Tibial nerve (tissue), 3 donors: Measurements from ENCODE around the gene PTPRD.
"Not testable (repeated sequence)": the region's sequence is repeated elsewhere in the genome, so short reads cannot be mapped to it uniquely, and the experiment has no call there.

Experiments used
- CTCF ChIP-seq, 5 experiments: fragments of 200-600 bp in 3 of 5; fragments of 450-650 bp in 2 of 5; sonication (generic) in 3 of 5; IDR thresholded peaks; one replicate each; pipeline ENCODE4 v1.5.1; 2016 to 2019; ENCODE audit warnings: antibody characterized with exemption in 5 of 5, mild to moderate bottlenecking in 3 of 5, moderate library complexity in 2 of 5
- POLR2A ChIP-seq, 2 donors: fragments of 450-650 bp; IDR thresholded peaks; one replicate each; pipeline ENCODE4 v1.6.1; 2017; ENCODE audit warnings: antibody characterized with exemption in 2 of 2, mild to moderate bottlenecking in 2 of 2, moderate library complexity in 2 of 2

GRCh38 chr9:10449201-10449617, 163.6 kb downstream of the PTPRD start:
- TF ChIP-seq CTCF, POLR2A (IDR thresholded peaks at IDR 0.05): not testable (repeated sequence)
